Testis (tissue), 2 donors: ENCODE measurements around the gene PCGF1.

Experiments used
- POLR2A ChIP-seq: fragments of 450-650 bp; IDR thresholded peaks from one replicate; pipeline ENCODE4 v1.6.1; 2017; ENCODE audit warnings: antibody characterized with exemption, mild to moderate bottlenecking, moderate library complexity
- TF ChIP-seq, protein P1 (sequence below), 3 experiments: fragments of 450-650 bp in 2 of 3; fragments of 200-600 bp in 1 of 3; sonication (generic) in 1 of 3; IDR thresholded peaks; one replicate each; pipeline ENCODE4 v1.5.1; 2016 to 2019; ENCODE audit warnings: antibody characterized with exemption in 3 of 3, mild to moderate bottlenecking in 2 of 3, moderate library complexity in 1 of 3

DNA sequence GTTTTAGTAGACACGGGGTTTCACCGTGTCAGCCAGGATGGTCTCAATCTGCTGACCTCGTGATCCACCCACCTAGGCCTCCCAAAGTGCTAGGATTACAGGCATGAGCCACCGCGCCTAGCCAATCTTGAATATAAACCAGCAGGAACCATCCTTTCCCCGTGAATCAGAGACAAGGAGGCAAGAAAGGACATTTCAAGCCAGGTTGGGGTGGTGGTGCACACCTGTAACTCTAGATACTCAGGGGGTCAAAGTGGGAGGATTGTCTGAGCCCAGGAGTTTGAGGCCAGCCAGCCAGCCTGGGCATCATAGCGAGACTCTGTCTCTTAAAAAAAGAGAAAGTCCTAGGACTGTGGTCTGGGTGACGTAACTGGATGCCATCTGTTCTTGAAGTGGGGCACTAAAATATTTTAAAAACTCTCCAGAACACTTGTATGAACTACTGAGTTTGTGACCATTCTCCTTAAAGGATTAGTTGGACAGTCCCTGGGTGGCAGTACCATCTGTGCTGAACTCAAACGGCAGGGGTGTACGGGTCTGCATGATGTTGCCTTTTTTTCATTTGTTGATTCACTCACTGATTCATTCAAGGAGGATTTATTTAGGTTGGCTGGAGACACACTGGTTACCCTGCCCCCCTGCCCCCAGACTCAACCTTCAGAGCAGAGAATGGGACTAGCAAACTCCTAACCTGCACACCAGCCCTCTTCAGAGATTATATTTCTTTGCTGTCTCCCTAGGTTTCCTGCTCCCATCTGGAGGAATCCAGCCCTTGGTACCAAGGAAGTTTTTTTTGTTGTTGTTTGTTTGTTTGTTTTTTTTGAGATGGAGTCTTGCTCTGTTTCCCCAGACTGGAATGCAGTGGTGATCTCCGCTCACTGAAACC is 3.9 kb upstream of the PCGF1 start:
- TF ChIP-seq, protein P1, sequence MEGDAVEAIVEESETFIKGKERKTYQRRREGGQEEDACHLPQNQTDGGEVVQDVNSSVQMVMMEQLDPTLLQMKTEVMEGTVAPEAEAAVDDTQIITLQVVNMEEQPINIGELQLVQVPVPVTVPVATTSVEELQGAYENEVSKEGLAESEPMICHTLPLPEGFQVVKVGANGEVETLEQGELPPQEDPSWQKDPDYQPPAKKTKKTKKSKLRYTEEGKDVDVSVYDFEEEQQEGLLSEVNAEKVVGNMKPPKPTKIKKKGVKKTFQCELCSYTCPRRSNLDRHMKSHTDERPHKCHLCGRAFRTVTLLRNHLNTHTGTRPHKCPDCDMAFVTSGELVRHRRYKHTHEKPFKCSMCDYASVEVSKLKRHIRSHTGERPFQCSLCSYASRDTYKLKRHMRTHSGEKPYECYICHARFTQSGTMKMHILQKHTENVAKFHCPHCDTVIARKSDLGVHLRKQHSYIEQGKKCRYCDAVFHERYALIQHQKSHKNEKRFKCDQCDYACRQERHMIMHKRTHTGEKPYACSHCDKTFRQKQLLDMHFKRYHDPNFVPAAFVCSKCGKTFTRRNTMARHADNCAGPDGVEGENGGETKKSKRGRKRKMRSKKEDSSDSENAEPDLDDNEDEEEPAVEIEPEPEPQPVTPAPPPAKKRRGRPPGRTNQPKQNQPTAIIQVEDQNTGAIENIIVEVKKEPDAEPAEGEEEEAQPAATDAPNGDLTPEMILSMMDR (IDR thresholded peaks at IDR 0.05): no peak
- TF ChIP-seq POLR2A: no peak
